Keratinocyte (primary cell): ENCODE data around the gene IL17RD. TPM values are rescaled to one million over a fixed set of nuclear protein-coding genes. Genes with fewer than 3 reads are reported as not detected.

Source experiments
- DNase-seq: peaks from one replicate; pipeline ENCODE4 v3.0.0-alpha.2; 2011; ENCODE audit warnings: low read depth, missing footprints, low spot score
- FAIRE-seq: peaks from 2 replicates; lab custom pipeline; 2011; peaks lifted over from hg19 to GRCh38; lab: Jason Lieb, UNC
- H2AFZ ChIP-seq: 2 replicates; pipeline ENCODE4 v1.6.0; 2012; ENCODE audit warnings: low read length, control low read depth, inconsistent platforms; ENCODE audit not compliant: control insufficient read depth
- H3K27ac ChIP-seq: 2 replicates; pipeline ENCODE4 v1.5.1; 2011; ENCODE audit warnings: low read length; ENCODE audit not compliant: control insufficient read depth, insufficient read depth
- H3K27me3 ChIP-seq: 3 replicates; pipeline ENCODE4 v1.6.0; 2011; ENCODE audit warnings: low read length; ENCODE audit not compliant: control insufficient read depth, insufficient read depth; ENCODE audit errors: extremely low read depth
- H3K36me3 ChIP-seq, 2 experiments: 2 replicates in 1 of 2; 3 replicates in 1 of 2; pipeline ENCODE4 v1.5.1; 2011; ENCODE audit warnings: low read length in 2 of 2, mild to moderate bottlenecking in 1 of 2; ENCODE audit not compliant: control insufficient read depth in 2 of 2, insufficient read depth in 2 of 2; ENCODE audit errors: extremely low read depth in 1 of 2
- H3K4me1 ChIP-seq: 3 replicates; pipeline ENCODE4 v1.5.1; 2011; ENCODE audit warnings: low read length; ENCODE audit not compliant: control insufficient read depth, insufficient read depth; ENCODE audit errors: extremely low read depth
- H3K4me2 ChIP-seq: 3 replicates; pipeline ENCODE4 v1.6.0; 2011; ENCODE audit warnings: low read depth, low read length; ENCODE audit not compliant: control insufficient read depth, insufficient read depth; ENCODE audit errors: extremely low read depth
- H3K4me3 ChIP-seq, 3 experiments: fragments of 200-600 bp in 1 of 3; sonication (generic) in 1 of 3; 2 replicates in 2 of 3; 3 replicates in 1 of 3; pipeline ENCODE4 v1.5.1; 2011 to 2016; ENCODE audit warnings: low read length in 3 of 3, mild to moderate bottlenecking in 3 of 3, control low read depth in 2 of 3, inconsistent platforms in 1 of 3, low read depth in 1 of 3, mixed read lengths in 1 of 3, mixed run types in 1 of 3, moderate library complexity in 1 of 3; ENCODE audit not compliant: control insufficient read depth in 2 of 3, insufficient read depth in 2 of 3; ENCODE audit errors: extremely low read depth in 1 of 3
- H3K79me2 ChIP-seq: 2 replicates; pipeline ENCODE4 v1.6.0; 2012; ENCODE audit warnings: low read length; ENCODE audit not compliant: control insufficient read depth, insufficient read depth
- H3K9ac ChIP-seq: 3 replicates; pipeline ENCODE4 v1.6.0; 2011; ENCODE audit warnings: low read length; ENCODE audit not compliant: control insufficient read depth, insufficient read depth; ENCODE audit errors: extremely low read depth
- H3K9me1 ChIP-seq: 3 replicates; pipeline ENCODE4 v1.6.0; 2011; ENCODE audit warnings: low read length; ENCODE audit not compliant: control insufficient read depth, insufficient read depth; ENCODE audit errors: extremely low read depth
- H3K9me3 ChIP-seq: 2 replicates; pipeline ENCODE4 v1.5.1; 2012; ENCODE audit warnings: low read depth, low read length; ENCODE audit not compliant: control insufficient read depth
- H4K20me1 ChIP-seq: 3 replicates; pipeline ENCODE4 v1.6.0; 2011; ENCODE audit warnings: low read length; ENCODE audit not compliant: control insufficient read depth, insufficient read depth; ENCODE audit errors: extremely low read depth
- EZH2 ChIP-seq: IDR thresholded peaks from one replicate; pipeline ENCODE4 v1.6.1; 2012; ENCODE audit warnings: inconsistent platforms, mild to moderate bottlenecking, low read length, moderate library complexity
- dilution Hi-C: fragments of 300-500 bp; cut with MboI; formaldehyde crosslinking; loops from one replicate; pipeline ENCODE4 v1.7.0; 2020; ENCODE audit warnings: low sequenced_read_pairs; ENCODE audit not compliant: extremely low pct_ligation_motif_present
- polyA plus RNA-seq, 5 experiments: library from polyadenylated mRNA; depleted of rRNA in 3 of 5; stranded (reverse) in 3 of 5; stranded (forward) in 1 of 5; unstranded in 1 of 5; fragments of >200 nt; gene quantifications; 1 replicate in 1 of 5; 2 replicates in 3 of 5; 3 replicates in 1 of 5; pipeline versions ENCODE4 v1.2.1 to v1.2.3, GENCODE V29; 2011 to 2012; ENCODE audit warnings: missing spikeins in 2 of 5, low read depth in 1 of 5, low replicate concordance in 1 of 5
- TF ChIP-seq, protein P1 (sequence below), 3 experiments: IDR thresholded peaks in 1 of 3; conservative IDR thresholded peaks in 1 of 3; optimal IDR thresholded peaks in 1 of 3; 2 replicates in 2 of 3; 3 replicates in 1 of 3; pipeline versions ENCODE3 to v1.5.1; 2011; ENCODE audit warnings: low read length in 3 of 3, mild to moderate bottlenecking in 3 of 3, moderate library complexity in 2 of 3, control low read depth in 1 of 3, inconsistent platforms in 1 of 3; ENCODE audit not compliant: insufficient read depth in 2 of 3; ENCODE audit errors: extremely low read depth in 1 of 3

Gene IL17RD
- polyA plus RNA-seq, 1 donor (not counting 4 experiments of a cell fraction or from before 2014, with no cell fraction given), result 1.4 TPM

DNA sequence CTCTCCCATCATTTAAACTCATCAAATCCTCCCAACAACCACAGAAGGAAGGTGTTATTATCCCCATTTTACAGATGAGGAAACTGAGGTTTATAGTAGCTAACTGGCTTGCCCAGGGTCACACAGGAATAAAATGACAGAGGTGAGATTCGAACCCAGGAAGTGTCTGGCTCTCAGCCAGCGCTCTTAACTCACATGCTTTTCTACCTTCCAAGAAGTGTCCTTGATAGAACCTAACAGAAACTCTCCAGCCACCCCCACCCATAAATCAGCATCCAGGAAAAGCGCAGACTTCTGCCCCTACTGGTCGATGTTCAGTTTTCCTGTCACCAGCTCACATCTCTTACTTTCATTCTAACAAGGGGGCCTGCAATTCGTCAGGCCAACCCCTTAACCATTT lies 52.9 kb downstream of the IL17RD start:
- dilution Hi-C loops, result no loop called here
- H3K36me3 ChIP-seq, result no peaks in the 10 kb centered on the region
- H3K9ac ChIP-seq, result no peak overlapping the region
- H4K20me1 ChIP-seq, result no peaks in the 10 kb centered on the region
- no peak overlapping the region for H3K4me3 ChIP-seq
- DNase-seq (no peak), FAIRE-seq (no peak)
- no peaks in the 10 kb centered on the region for H3K79me2 ChIP-seq
- H3K9me3 ChIP-seq, result no peaks in the 10 kb centered on the region
- H3K4me2 ChIP-seq, result no peak overlapping the region
- no peaks in the 10 kb centered on the region for H3K4me1 ChIP-seq
- TF ChIP-seq EZH2, result no peak
- TF ChIP-seq, protein P1, sequence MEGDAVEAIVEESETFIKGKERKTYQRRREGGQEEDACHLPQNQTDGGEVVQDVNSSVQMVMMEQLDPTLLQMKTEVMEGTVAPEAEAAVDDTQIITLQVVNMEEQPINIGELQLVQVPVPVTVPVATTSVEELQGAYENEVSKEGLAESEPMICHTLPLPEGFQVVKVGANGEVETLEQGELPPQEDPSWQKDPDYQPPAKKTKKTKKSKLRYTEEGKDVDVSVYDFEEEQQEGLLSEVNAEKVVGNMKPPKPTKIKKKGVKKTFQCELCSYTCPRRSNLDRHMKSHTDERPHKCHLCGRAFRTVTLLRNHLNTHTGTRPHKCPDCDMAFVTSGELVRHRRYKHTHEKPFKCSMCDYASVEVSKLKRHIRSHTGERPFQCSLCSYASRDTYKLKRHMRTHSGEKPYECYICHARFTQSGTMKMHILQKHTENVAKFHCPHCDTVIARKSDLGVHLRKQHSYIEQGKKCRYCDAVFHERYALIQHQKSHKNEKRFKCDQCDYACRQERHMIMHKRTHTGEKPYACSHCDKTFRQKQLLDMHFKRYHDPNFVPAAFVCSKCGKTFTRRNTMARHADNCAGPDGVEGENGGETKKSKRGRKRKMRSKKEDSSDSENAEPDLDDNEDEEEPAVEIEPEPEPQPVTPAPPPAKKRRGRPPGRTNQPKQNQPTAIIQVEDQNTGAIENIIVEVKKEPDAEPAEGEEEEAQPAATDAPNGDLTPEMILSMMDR (optimal IDR thresholded peaks at IDR 0.05 in 1 of 3, IDR thresholded peaks at IDR 0.05 in 1 of 3, conservative IDR thresholded peaks at IDR 0.05 in 1 of 3; ENCODE audit: extremely low read depth in 1 of 3, insufficient read depth in 2 of 3, low read length in 3 of 3), result peak in 2 of 3 experiments; percentile 15 to 16
- H2AFZ ChIP-seq, result no peak overlapping the region
- no peaks in the 10 kb centered on the region for H3K9me1 ChIP-seq
- no peaks in the 10 kb centered on the region for H3K27me3 ChIP-seq
- no peak overlapping the region for H3K27ac ChIP-seq

DNA sequence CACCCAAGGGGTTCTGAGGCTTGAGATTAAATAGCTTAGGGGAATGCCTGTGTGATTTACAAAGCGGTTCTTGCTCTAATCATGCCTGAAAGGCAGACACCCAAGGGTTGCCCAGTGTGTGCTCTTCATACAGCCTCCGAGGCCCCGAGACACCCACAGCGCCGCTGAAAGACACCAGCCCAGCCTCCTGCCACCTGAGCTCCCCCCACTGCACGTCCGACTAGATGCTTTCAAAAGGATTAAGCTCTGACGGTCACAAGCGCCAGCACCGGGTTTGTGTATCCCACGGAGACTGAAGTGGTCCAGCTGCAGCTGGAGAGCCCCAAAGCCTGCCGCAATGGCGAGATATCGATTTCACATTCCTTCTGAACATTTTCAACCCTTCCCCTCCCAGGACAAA lies 54.4 kb downstream of the IL17RD start:
- no peak overlapping the region for H3K9ac ChIP-seq
- no peak for TF ChIP-seq EZH2
- TF ChIP-seq, protein P1 (optimal IDR thresholded peaks at IDR 0.05 in 1 of 3, IDR thresholded peaks at IDR 0.05 in 1 of 3, conservative IDR thresholded peaks at IDR 0.05 in 1 of 3; ENCODE audit: extremely low read depth in 1 of 3, insufficient read depth in 2 of 3, low read length in 3 of 3), result no peak
- no peaks in the 10 kb centered on the region for H3K4me1 ChIP-seq
- H4K20me1 ChIP-seq, result no peaks in the 10 kb centered on the region
- no peak overlapping the region for H3K27ac ChIP-seq
- no peaks in the 10 kb centered on the region for H3K9me3 ChIP-seq
- H3K79me2 ChIP-seq, result no peaks in the 10 kb centered on the region
- FAIRE-seq, result no peak
- DNase-seq, result no peak
- H3K27me3 ChIP-seq, result no peaks in the 10 kb centered on the region
- H3K4me3 ChIP-seq, result no peak overlapping the region
- no peak overlapping the region for H2AFZ ChIP-seq
- no peaks in the 10 kb centered on the region for H3K9me1 ChIP-seq
- no peaks in the 10 kb centered on the region for H3K36me3 ChIP-seq
- dilution Hi-C loops, result no loop called here
- no peak overlapping the region for H3K4me2 ChIP-seq
